NCI-H510A (cell line): ENCODE measurements around the gene SPAG16.
"Not testable (repeated sequence)": the region's sequence is repeated elsewhere in the genome, so short reads cannot be mapped to it uniquely, and the experiment has no call there.

Experiments
- DNase-seq: peaks from one replicate; lab custom pipeline; 2025; lab: John Stamatoyannopoulos, UW

The SPAG16 gene

DNA sequence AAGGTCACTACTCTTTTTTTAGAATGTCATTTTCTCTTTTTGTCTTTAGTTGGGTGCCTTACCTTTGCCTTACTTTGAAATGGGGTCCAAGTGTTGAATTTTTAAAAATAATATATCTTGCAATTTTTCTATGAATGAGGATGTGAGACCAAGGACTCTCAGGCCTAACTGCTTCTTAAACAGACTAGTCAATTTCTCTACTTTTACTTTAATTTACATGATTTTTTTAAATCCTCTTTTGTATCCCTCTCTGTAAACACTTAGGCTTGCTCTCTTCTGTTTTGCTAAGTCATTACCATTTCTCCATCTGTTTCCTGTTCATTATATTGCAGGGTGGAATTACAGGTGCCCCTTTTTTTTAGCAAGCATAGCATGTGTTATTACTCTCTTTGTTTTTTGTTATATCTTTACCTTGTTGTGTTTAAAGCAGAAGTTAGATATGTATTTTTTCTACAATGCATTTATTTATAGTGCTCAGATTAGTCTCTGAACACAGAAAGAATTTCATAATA lies 261.8 kb downstream of the SPAG16 start:
- DNase-seq = no peak

DNA sequence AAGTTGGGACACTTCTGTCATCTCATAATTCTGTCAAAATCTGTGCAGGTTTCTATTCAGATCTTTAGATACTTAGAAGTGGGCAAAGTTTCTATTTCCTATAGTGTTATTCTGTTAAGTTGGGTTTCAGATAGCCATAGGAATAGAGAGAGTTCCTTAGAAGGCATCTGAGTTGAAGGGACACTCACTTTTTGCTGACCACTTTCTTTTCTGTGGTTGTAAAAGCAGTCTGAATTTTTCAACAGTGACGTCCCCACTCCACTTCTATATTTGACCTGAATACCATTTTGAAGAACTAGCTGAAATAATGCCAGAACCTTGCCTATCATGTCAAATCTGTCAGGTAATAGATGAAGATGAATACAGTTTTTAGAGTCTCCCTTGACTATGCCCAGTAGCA lies 267.3 kb downstream of the SPAG16 start:
- DNase-seq = no peak

DNA sequence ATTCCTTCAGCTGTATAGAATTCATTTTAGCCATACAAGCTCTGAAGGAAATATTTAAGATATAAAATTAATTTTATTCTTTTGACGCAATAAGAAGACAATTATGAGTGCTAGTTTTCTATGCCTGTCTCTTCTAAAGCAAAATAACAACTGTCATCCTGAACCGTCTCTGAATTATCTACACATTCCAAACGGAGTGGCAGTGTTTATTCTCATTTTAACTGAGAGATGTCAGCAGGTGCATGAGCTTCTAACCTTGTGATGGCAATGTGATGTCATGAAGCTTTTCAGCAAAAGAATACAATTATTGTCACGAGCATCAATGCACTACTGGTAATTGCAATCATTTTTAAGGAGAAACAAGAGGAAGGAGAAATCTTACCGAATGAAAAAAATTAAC lies 274.8 kb downstream of the SPAG16 start:
- DNase-seq = no peak

DNA sequence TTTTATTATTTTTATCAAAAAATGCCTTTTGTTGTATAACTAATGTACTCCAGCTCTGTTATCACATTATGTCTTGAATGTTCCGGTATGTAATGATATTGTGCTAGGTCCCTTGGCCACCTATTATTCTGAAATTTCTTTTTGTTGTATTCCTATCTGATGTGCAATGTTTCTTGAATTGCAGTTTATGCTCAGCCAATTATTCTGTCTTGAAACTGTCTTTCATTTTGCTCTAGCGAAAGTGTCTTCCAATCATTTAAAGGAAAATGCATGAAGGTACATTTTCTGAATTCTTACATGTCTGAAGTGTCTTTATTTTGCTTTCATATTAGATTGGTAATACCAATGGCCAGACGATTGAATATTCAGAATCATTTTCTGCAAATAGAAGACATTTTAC lies 277.5 kb downstream of the SPAG16 start:
- DNase-seq = no peak

DNA sequence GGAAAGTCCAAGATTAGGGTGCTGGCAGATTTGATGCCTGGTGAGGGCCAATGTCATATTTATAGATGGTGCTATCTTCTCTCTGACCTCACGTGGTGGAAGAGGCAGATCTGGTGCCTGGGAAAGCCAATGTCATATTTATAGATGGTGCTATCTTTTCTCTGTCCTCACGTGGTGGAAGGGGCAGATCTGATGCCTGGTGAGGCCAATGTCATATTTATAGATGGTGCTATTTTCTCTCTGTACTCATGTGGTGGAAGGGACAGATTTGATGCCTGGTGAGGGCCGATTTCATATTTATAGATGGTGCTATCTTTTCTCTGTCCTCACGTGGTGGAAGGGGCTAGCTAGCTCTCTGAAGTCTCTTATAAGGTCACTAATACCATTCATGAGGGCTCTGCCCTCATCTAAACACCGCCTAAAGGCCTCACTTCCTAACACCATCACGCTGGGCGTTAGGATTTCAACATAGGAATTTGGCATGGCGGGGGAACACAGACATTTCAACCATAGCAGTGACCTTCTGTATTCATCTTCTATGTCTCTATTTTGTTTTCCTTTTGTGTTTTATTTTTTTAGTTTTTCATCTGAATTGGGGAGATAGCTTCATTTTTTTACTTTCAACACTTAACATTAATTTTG lies 278.4 kb downstream of the SPAG16 start:
- no peak for DNase-seq

DNA sequence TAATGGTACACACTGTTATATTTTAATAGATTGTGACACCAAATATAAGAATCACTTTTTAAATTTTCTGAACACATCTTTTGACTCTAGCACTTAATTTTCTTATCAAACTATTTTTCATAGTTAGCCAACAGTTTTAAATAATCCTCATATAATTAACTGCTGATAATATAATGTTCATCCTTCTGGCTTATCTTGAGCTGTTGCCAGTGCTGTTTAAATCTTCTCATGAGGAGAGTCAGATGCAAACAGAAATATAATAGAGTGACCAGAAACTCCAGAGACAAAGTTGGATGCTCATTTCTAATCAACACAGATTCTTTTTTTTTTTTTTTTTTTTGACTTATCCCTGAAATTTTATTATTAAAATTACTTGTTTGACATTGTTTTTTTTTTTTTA lies 282.6 kb downstream of the SPAG16 start:
- no peak for DNase-seq

DNA sequence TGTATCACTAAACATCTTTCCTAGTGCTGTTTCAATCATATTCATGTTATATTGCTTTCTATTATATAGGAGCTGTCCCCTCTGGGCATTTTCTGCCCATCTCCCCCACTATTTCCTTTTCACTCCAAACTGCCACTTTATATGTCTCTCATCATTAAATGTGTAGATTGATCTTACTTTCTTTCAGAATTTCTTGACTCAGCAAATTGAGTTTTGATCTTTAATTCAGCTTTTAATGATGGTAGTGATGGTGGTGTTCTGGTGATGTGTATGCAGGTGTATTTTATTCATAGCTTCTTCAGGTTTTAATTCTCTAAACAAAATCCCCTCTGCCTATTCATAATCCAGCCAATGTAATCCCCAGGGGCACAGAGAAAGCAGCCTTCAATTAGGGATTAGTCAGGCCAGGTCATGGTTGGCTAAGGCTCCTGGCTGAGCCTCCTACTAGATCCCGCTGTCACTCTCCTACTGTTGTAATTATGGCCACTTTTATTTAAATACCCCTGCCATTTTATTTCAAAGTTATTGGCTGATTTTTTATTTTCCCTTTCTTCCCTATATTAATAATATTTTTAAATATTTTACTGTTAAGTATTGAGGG lies 325.4 kb downstream of the SPAG16 start:
- no peak for DNase-seq

DNA sequence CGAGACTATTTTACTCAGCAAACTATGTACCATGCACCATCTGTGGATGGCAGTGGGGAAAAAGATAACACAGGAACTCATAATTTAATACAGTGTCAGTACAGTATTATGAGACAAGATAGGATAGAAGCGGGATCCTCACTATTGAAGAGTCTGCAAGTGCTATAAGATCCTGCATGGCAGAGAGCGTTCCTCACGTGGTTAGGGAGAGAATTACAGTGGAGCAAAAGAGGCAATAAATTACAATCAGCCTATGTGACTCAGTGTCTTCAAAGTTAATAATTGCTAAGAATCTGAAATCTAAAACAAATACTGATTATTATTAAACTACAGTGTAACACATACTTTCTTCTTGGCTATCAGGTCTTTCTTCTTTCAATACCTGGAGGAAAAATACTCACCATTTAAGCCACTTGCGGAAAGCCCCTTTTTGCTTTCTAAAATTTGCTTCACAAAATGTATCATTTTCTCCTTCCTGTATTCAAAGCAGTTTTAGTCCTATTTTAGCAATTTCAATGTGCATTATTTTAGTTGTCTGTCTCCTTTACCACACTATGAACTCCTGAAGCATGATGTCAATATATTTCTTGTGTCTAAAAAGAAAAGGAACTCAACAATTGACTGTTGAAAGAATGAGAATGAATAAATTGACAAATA lies 342.9 kb downstream of the SPAG16 start:
- no peak for DNase-seq

DNA sequence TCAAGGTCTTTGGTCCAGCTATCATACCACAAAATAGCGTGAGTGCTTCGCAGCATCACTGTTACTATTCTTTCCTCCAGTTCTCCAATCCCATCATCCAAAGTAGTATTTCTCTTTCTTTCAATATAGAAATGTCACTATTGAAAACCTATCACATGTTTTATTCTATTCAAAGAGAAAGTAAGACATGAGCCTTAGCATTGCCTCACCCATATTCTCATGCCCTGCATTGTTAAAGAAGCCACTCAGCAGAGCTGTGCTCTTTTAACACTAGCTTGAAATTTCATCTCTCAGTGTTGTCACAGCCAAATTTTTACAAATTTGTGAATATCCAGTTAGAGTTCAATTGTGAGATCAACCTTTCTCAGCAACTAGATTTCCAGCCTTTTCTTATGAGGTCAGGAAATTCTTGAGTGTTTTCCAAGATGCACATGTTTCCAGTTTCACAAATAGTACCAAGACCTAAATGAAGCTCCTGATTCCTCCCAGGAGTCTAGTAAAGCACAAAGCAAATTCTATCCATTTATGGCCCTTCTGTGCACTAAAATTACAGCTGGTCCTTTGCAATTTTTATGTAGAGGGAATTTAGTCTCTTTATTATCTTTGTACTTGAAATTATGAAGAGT lies 343.7 kb downstream of the SPAG16 start:
- no peak for DNase-seq

DNA sequence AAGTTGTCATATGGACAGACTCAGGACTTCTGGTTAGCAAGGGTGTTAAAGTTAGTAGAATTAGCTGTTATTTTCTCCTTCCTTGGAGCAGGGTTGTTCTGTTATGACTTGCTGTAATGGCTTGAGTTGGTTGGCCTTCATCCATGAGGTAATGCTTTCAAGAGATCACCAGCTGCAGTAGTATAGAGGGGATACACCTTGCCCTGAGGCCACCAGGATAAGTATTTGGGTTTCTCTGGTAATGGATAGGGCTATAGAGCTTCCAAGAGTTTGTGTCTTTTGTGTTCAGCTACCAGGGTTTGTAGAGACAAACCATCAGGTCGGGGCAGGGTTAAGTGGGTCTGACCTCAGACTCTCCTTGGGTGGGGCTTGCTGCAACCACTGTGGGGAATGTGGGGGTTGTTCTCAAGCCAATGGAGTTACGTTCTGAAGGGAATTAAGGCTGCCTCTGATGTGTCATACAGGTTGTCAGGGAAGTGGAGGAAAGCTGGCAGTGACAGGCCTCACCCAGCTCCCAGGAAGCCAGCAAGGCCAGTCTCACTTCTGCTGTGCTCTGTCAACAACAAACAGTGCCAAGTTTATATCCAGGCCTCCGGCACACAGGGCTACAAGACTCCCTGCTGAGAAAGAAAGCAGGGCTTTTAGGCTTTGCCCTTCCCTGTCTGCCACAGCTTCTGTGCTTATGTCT lies 356.6 kb downstream of the SPAG16 start:
- no peak for DNase-seq

DNA sequence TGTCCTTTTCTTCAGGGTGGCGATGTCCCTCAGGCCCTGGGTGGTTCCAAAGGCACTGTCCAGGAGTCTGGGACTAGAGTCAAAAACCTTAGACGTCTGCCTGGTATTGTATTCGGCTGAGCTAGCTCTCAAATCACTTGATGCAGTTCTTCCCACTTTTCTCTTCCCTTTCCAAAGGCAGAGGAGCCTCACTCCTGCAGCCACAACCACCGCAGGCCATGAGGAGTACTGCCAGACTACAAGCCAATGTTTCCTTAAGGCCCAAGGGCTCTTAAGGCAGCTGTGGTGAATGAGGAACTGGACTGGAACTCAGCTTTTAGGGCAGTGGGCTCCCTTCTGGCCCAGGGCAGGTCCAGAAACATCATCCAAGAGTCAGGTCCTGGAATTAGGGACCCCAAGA lies 360.7 kb downstream of the SPAG16 start:
- no peak for DNase-seq

DNA sequence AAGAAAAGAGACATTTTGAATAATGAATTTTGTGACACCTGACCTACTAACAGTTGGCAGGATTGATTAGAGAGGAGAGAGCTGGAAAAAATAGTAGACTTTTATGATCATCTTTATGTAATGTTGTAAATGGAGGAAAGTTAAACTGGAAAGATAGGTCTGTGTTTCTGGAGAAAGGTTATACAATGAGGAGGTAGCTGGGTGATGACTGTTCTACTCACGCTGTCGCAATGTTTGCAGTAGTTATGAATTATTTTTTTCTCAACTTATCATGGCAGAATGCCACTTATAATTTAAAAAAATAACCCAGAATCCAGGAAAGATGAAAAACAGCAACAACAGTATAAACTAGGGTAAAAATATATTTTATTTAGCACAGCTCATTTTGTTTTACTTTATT lies 364.9 kb downstream of the SPAG16 start:
- no peak for DNase-seq

DNA sequence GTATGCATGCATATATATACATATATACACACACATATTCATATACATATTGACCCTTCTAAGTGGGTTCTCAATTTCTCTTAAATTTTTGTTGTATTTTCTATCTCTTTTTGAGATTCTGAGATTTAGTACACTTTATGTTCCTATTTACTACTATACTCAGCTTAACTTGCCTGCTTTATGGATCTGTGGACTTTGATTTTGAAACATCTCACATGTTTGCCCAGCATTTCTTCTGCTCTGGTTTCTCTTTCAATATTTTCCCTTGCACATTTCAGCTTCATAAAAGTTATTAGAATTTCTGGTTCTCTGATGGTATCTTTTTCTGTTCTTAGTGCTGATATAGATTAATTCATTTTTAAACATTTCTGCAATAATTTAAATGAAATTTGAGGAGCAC lies 380.6 kb downstream of the SPAG16 start:
- DNase-seq = no peak

DNA sequence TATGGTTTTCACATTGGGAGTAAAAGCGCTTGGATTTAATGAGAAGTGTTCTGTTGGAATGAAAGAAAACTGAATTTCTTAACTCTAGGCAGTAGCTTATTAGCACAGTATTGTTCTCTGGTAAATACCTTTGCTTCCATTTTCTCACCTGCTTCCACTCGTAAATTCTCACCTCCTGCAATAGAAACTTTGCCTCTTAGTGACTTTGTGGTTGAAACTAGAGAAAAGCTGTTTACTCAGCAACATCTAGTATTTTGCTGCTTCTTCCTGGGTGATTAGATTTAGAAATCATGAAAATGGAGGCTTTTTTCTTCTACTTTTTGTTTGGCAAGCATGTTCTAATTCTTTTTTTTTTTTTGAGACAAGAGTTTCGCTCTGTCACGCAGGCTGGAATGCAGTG lies 385.4 kb downstream of the SPAG16 start:
- DNase-seq = no peak

DNA sequence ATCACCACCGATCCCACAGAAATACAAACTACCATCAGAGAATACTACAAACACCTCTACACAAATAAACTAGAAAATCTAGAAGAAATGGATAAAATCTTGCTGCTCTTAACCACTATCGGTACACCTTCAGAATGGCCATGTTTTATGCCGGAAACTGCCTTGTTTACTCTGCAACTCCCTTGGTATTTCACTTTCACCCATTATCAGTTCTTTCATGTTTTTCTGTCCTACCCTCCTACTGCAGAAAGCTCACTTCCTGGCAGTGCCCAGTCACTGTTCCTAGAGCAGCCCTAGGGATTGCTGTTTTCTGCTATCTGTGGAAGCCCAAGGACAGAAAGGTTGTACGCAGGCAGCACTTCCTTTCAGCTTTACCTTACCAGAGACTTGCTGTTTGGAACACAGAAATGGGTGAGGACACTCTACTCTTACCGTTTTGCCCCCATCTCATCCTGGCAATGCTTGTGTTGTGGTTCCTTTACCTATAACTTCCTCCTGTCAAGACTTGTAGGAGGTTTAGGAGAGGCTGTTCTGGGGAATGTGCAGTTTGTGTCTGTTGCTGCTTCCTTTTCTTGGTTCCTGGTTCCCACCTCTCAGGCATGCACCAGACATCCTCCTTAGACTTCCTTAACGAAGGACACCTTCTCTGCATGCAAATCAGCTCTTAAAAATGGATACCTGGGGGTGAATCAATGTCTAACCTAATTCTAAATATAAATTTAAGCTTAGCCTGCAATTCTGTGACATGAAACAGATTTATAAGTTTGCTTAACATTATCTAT lies 394.4 kb downstream of the SPAG16 start:
- no peak for DNase-seq

DNA sequence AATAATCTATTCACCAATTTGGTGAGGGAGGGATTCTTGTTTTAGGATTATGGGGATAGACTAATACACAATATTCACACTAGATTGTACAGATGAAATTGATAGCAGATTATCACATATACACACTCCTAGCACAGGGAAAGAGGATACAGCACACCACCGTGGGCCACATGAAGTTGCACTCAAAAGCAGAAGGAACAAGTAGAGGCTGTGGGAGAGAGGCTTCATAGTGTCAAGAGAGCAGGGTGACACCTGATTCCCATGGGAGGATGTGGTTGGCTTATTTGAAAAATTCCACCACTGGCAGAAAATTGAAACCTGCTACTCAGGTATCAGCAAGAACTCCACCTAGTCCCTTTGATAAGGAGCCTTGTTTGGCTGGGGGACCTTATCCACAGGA lies 395.6 kb downstream of the SPAG16 start:
- DNase-seq = no peak

DNA sequence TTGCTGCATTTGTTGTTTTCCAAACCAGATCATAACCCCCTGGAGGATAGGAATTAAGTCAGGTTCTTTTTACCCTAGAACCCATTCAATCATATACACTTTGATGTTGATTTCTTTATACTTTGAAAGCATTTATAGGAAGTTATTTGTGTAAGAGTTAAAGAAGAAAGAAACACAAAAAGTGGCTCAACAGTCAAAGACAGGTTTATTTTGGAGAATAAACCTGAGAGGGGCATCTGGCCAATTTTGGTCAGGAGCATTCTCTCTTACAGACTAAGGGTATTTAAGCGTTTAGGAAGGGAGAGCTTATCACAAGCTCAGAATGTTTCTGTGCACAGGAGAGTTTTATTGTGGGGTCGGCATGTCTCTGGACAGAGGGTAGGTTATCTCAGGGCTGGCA lies 398.0 kb downstream of the SPAG16 start:
- no peak for DNase-seq

DNA sequence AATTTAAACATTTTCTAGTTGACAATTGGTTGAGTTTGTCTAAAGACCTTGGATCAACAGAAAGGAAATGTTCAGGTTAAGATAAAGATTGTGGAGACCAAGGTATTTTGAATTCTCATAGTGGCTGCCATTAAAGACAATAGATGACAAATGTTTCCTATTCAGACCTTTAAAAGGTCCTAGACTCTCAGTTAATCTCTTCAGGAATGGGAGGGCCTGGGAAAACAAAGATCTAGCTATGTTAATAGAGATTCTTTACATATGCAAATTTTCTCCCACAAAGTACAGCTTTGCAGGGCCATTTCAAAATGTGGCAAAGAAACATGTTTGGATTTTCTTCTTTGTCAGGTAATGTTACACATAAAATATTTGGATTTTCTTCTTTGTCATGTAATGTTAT lies 403.9 kb downstream of the SPAG16 start:
- no peak for DNase-seq

DNA sequence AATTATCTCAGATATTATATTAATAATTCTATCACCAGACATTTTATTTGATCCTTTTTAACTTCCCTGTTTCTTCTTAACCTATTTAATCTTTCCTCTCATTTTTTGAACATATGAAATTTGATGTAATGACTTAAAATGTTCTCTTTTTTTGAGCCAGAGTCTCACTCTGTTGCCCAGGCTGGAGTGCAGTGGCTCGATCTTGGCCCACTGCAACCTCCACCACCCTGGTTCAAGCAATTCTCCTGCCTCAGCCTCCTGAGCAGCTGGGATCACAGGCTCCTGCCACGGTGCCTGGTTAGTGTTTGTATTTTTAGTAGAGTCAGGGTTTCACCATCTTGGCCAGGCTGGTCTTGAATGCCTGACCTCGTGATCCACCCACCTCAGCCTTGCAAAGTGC lies 404.6 kb downstream of the SPAG16 start:
- not testable (repeated sequence) for DNase-seq

DNA sequence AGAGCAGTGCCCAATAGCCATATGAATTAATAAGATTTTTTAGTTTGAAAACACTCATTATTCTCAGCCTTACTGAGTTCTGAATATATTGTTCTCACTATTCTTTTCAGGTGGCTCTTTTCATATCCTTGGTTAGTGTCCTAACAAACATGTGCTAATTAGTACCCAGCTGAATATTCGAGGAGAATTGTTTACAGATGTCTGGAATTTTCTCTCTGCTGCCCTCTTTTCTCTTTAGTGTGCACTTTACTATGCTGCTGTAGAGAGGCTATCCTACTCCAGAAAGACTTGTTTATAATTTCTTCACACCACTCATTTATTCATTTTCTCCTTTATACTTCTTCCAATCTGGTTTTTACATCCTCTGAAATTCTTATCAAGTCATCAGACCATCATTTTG lies 405.3 kb downstream of the SPAG16 start:
- DNase-seq = no peak

DNA sequence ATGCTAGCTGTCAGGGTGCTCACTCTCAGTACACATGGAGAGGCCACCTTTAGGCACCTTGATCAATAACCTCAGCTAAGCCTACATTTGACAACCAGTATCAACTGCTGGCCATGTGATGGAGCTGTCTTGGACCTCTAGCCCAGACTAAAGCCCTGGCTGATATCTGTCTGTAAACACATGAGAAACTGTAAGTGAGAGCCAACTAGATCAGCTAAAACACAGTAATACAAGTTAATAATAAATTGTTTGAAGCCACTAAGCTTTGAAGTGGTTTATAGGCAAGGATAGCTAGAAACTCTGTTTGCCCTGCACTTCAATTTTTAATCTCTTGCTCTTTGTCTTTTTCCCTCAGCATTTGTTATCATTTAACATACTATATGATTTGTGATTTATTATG lies 407.1 kb downstream of the SPAG16 start:
- DNase-seq = no peak

DNA sequence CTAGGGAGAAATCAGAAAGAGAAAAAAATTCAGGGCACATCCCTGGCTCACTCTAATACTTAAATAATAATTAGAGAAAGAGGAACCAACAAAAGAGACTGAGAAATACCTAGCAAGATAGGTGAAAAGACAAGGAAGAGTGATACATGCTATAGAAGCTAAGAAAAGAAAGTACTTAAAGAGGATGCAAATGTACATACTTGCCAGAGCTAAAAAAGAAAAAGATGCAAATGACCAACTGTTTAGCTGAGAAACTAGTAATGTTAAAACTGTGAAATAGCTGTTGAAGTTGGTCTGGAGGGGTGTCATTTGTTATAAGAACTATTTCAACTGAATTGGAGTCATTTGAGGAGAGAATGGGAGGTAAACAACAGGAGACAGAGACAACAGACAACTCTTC lies 412.2 kb downstream of the SPAG16 start:
- no peak for DNase-seq
